Progenitor cell of endocrine pancreas (in vitro differentiated cells): ENCODE data around the gene PNRC1. TPM values are rescaled to one million over a fixed set of nuclear protein-coding genes. Genes with fewer than 3 reads are reported as not detected.
A peak's percentile ranks its signal among the peaks of the same experiment; 100 is the strongest.

Experiments used
- DNase-seq: peaks from one replicate; pipeline ENCODE4 v3.0.0; 2021; ENCODE audit warnings: low spot score; ENCODE audit not compliant: unreplicated experiment
- H3K27ac Mint-ChIP-seq: 2 replicates; pipeline ENCODE4 v1.8.0; 2021; ENCODE audit warnings: mild to moderate bottlenecking, moderate library complexity, mixed read lengths
- H3K27me3 Mint-ChIP-seq: 2 replicates; pipeline ENCODE4 v1.8.0; 2021; ENCODE audit warnings: mixed read lengths
- H3K36me3 Mint-ChIP-seq: 2 replicates; pipeline ENCODE4 v1.8.0; 2022; ENCODE audit warnings: mixed read lengths; ENCODE audit not compliant: insufficient read depth
- H3K4me1 Mint-ChIP-seq: 2 replicates; pipeline ENCODE4 v1.8.0; 2021; ENCODE audit warnings: low read depth, mixed read lengths
- H3K4me3 Mint-ChIP-seq: 2 replicates; pipeline ENCODE4 v1.8.0; 2021; ENCODE audit warnings: low read depth, mild to moderate bottlenecking, moderate library complexity, mixed read lengths
- H3K9me3 Mint-ChIP-seq: 2 replicates; pipeline ENCODE4 v1.8.0; 2021; ENCODE audit warnings: low read depth, mixed read lengths
- CTCF ChIP-seq: fragments of 200-600 bp; sonication (generic); IDR thresholded peaks from one replicate; pipeline ENCODE4 v1.5.0; 2021; ENCODE audit warnings: antibody characterized with exemption, mild to moderate bottlenecking; ENCODE audit not compliant: unreplicated experiment
- total RNA-seq: library from RNA; stranded (reverse); gene quantifications from 2 replicates; pipeline ENCODE4 v1.2.1, GENCODE V29; 2021

PNRC1 gene
- total RNA-seq, 1 donor from 2014 or later, result 212 TPM

GRCh38 chr6:89068695-89069094 lies 11.9 kb upstream of the PNRC1 start:
- no peaks in the 10 kb centered on the region for H3K36me3 Mint-ChIP-seq
- no peak for DNase-seq
- H3K4me1 Mint-ChIP-seq, result peaks cover 16% of the 10 kb centered on the region
- H3K27me3 Mint-ChIP-seq, result no peaks in the 10 kb centered on the region
- no peak for TF ChIP-seq CTCF
- no peak overlapping the region for H3K4me3 Mint-ChIP-seq
- H3K27ac Mint-ChIP-seq, result no peak overlapping the region
- peaks cover 2% of the 10 kb centered on the region for H3K9me3 Mint-ChIP-seq

GRCh38 chr6:89069536-89070163 lies 10.9 kb upstream of the PNRC1 start:
- H3K36me3 Mint-ChIP-seq, result no peaks in the 10 kb centered on the region
- TF ChIP-seq CTCF, result no peak
- no peak overlapping the region for H3K27ac Mint-ChIP-seq
- H3K9me3 Mint-ChIP-seq, result peaks cover 2% of the 10 kb centered on the region
- peaks cover 16% of the 10 kb centered on the region for H3K4me1 Mint-ChIP-seq
- no peak for DNase-seq
- H3K4me3 Mint-ChIP-seq, result no peak overlapping the region
- H3K27me3 Mint-ChIP-seq, result no peaks in the 10 kb centered on the region

- peaks cover 16% of the 10 kb centered on the region for H3K4me1 Mint-ChIP-seq
Observed at GRCh38 chr6:89071036-89071435, 9.5 kb upstream of the PNRC1 start.

DNA sequence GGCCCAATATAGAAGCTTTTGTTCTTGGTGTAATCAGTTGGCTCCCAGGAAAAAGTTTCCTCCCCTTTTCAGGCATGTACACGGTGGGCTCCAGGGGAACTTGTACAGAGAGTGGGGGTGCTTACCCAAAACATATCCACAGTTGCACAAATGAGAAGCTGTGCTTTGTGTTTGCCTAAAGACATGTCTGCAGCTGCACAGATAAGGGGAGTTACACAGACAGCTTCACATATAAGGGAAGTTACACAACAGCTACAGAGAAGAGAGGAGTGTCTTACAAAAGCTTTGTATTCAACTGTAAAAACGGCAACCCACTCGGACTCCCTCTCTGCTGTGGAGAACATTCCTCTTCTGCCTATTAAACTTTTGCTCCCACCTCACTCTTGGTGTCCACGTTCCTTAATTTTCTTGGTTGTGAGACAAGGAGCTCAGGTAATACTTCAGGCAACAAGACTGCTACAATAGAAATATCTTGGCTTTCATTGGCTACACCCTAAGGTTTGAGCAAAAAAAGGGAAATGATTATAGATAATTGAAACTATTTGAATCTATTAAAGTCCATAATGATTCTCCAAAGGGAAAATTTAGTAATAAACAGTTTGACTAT lies 7.4 kb upstream of the PNRC1 start:
- Mint-ChIP-seq H3K27ac (peak overlapping the region; percentile 48), H3K4me1 (peaks cover 16% of the 10 kb centered on the region)
- no peak for TF ChIP-seq CTCF

More at GRCh38 chr6:89071036-89071435, 9.5 kb upstream of the PNRC1 start:
- H3K27ac Mint-ChIP-seq, result no peak overlapping the region
- no peaks in the 10 kb centered on the region for H3K9me3 Mint-ChIP-seq
- no peaks in the 10 kb centered on the region for H3K36me3 Mint-ChIP-seq
- H3K4me3 Mint-ChIP-seq, result no peak overlapping the region
- no peak for DNase-seq
- no peaks in the 10 kb centered on the region for H3K27me3 Mint-ChIP-seq
- no peak for TF ChIP-seq CTCF

GRCh38 chr6:89073840-89074239 lies 6.7 kb upstream of the PNRC1 start:
- TF ChIP-seq CTCF, result no peak
- no peak for DNase-seq
- H3K36me3 Mint-ChIP-seq, result no peaks in the 10 kb centered on the region
- H3K9me3 Mint-ChIP-seq, result no peaks in the 10 kb centered on the region
- H3K4me3 Mint-ChIP-seq, result no peak overlapping the region
- H3K27me3 Mint-ChIP-seq, result no peaks in the 10 kb centered on the region
- no peak overlapping the region for H3K27ac Mint-ChIP-seq
- peaks cover 16% of the 10 kb centered on the region for H3K4me1 Mint-ChIP-seq

More for the DNA sequence above, 7.4 kb upstream of the PNRC1 start:
- Mint-ChIP-seq H3K4me3 (no peak overlapping the region), H3K36me3 (no peaks in the 10 kb centered on the region), H3K9me3 (no peaks in the 10 kb centered on the region), H3K27me3 (no peaks in the 10 kb centered on the region)
- DNase-seq, result no peak
